C1 segment of cervical spinal cord (tissue), 14 donors: ENCODE results near the gene TAS2R19.

Source experiments
- DNase-seq, 14 donors: peaks; one replicate each; lab custom pipeline; 2025; lab: John Stamatoyannopoulos, UW

The TAS2R19 gene

DNA sequence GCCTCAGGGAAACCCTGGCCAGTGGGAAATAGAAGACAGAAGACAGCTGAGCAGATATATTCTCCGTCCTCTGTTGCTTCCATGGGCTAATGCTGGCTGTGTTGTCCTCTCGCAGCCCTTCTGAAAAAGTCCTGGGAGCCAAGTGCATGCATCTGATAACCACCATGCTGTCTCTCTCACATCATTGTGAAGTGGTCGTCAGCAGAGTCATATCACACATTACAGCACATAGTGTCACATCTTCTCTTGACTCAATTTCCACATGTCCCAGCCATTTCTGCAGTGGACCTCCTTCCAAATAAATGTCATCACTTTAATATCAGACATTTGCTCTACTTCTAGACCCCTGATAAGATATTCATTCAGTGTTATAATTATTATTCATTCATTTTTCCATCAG is 28.1 kb downstream of the TAS2R19 start:
- DNase-seq = no peak

DNA sequence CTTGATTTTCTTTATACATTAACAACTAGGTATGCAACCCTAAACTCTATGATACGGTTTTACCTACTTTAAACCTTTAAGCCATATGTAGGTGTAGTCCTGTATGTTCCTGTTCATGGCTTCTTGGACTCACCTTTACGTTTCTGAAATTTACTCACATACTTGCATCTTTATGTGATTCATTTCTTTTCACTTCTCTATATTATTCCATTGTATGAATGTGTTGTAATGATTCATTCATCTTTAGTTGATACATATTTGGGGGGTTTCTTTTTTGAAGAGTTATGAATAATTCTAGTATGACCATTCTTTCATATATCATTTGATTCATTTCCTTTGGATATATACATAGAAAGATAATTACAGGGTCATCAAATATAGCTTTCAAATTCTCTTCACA is 33.3 kb downstream of the TAS2R19 start:
- DNase-seq = no peak

GRCh38 chr12:10986812-10987211 is 35.6 kb downstream of the TAS2R19 start, which contains the start of gene TAS2R50:
Gene TAS2R50 (minus strand): TSS chr12:10986912. CDS start chr12:10986860, 52 bp downstream.
- no peak for DNase-seq

DNA sequence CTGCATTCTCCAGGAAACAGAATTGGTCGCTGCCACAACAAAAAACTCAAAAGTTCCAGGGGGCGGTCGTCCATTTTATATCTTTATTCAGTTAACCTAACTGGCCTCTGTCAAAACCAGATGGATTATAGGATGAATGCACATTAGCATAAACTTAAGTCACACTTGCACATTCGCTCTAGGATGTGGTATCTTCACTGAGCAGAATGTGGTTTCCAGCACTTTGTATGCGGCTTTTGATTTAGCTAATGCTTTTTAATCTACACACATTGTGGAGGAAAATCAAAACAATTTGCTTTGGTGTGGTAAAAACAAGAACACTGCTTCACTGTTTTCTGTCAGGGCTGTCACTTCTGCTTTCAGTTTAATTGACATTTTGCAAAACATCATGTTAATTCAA is 40.2 kb downstream of the TAS2R19 start:
- DNase-seq = no peak

DNA sequence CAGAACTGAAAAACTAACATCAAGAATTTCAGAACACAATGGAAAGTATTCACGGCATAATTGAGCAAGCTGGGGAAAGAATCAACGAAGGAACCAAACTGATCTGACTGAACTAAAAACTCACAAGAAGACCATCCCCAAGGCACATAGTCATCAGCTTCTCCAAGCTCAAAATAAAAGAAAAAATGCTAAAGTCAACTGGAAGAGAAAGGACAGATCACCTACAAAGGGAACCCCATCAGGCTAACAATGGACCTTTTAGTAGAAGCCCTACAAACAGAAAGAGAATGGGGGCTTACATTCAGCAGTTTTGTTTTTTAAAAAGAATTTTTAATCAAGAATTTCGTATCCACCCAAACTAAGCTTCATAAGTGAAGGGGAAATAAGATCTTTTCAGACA is 47.5 kb downstream of the TAS2R19 start:
- no peak for DNase-seq
